GM12872 (cell line): ENCODE measurements around the gene CHRNA5.

ENCODE experiments used
- CTCF ChIP-seq: IDR thresholded peaks from 3 replicates; pipeline ENCODE4 v1.5.1; 2011; ENCODE audit warnings: low read depth, mild to moderate bottlenecking, low read length, moderate library complexity; ENCODE audit not compliant: insufficient read depth

CHRNA5 gene

GRCh38 chr15:78630886-78631633, 65.7 kb downstream of the CHRNA5 start:
- TF ChIP-seq CTCF = no peak

- TF ChIP-seq CTCF = no peak
Measured at GRCh38 chr15:78633348-78633747, 68.0 kb downstream of the CHRNA5 start.

GRCh38 chr15:78634210-78635145, 69.2 kb downstream of the CHRNA5 start:
- no peak for TF ChIP-seq CTCF

DNA sequence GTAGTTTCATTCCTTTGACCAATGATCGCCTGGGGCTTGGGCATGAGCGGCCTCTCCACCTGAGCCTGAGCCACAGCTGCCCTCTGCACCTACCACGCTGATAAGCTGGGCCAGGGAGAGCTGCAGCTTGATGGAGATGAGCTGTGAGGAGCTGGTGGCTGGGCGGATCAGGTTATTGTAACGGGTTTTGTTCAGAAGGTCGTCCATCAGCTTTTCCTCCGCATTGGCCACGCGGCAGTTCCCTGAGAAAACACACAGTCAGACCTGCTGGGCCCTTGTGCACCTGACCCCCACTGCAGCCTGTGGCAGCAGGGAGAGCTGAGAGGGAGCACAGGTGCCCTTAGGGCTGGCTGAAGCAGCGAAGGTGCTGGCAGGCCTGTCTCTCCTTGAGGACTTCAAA, 70.0 kb downstream of the CHRNA5 start:
- no peak for TF ChIP-seq CTCF

- TF ChIP-seq CTCF = no peak
Measured at GRCh38 chr15:78636378-78636859, 71.1 kb downstream of the CHRNA5 start.

GRCh38 chr15:78637776-78638435, 72.6 kb downstream of the CHRNA5 start:
- no peak for TF ChIP-seq CTCF
